Activated naive CD4-positive, alpha-beta T cell treated with anti-CD3 and anti-CD28 coated beads for 36 hours (primary cell): ENCODE data around the gene PDE3B. TPM values are rescaled to one million over a fixed set of nuclear protein-coding genes. Genes with fewer than 3 reads are reported as not detected.
"Not testable (repeated sequence)": the region's sequence is repeated elsewhere in the genome, so short reads cannot be mapped to it uniquely, and the experiment has no call there.

Experiments
- CTCF ChIA-PET: fragments of 350-600 bp; sonication (Branson Sonifier 250); formaldehyde crosslinking; loops from one replicate; lab custom pipeline; 2021; ENCODE audit warnings: antibody characterized with exemption; lab: Charles Lee
- DNase-seq: peaks from one replicate; pipeline ENCODE4 v3.0.0-alpha.2; 2020
- H3K27ac Mint-ChIP-seq: one replicate; pipeline ENCODE4 v1.8.0; 2021; ENCODE audit warnings: mild to moderate bottlenecking, mixed read lengths
- H3K27me3 Mint-ChIP-seq: one replicate; pipeline ENCODE4 v1.8.0; 2021; ENCODE audit warnings: low read depth, mixed read lengths
- H3K36me3 Mint-ChIP-seq: one replicate; pipeline ENCODE4 v1.8.0; 2021; ENCODE audit warnings: low read depth, mixed read lengths
- H3K4me1 Mint-ChIP-seq: one replicate; pipeline ENCODE4 v1.8.0; 2021; ENCODE audit warnings: low read depth, mixed read lengths
- H3K4me3 Mint-ChIP-seq: one replicate; pipeline ENCODE4 v1.8.0; 2021; ENCODE audit warnings: mild to moderate bottlenecking, moderate library complexity, mixed read lengths
- H3K9me3 Mint-ChIP-seq: one replicate; pipeline ENCODE4 v1.8.0; 2021; ENCODE audit warnings: mixed read lengths
- intact Hi-C: fragments of 100-400 bp; cut with micrococcal nuclease; formaldehyde crosslinking; loops from one replicate; pipeline ENCODE4 v1.15.1; 2023
- total RNA-seq, 2 experiments: library from RNA; stranded (reverse); gene quantifications; one replicate each; pipeline ENCODE4 v1.2.3, GENCODE V29; 2021

PDE3B gene
- total RNA-seq, 2 experiments from 2014 or later = 16.5 to 17.4 TPM

GRCh38 chr11:14756349-14756748, 112.7 kb downstream of the PDE3B start:
- peaks cover 50% of the 10 kb centered on the region for H3K4me1 Mint-ChIP-seq
- H3K27me3 Mint-ChIP-seq = no peaks in the 10 kb centered on the region
- no peak overlapping the region for H3K27ac Mint-ChIP-seq
- H3K36me3 Mint-ChIP-seq = peaks cover 1% of the 10 kb centered on the region
- DNase-seq = no peak
- no peak overlapping the region for H3K4me3 Mint-ChIP-seq
- CTCF ChIA-PET = interaction anchor here (0.7 kb wide), 1 partner anchor 12 kb away, joined by 3 read pairs; no protein-coding TSS in a partner anchor
- intact Hi-C loops = no loop called here
- no peaks in the 10 kb centered on the region for H3K9me3 Mint-ChIP-seq

- DNase-seq, H3K9me3 Mint-ChIP-seq, H3K27me3 Mint-ChIP-seq, H3K36me3 Mint-ChIP-seq: not testable (repeated sequence)
- CTCF ChIA-PET = interaction anchor here (0.6 to 1.1 kb wide), 2 partner anchors 12 to 84 kb away, joined by 3 read pairs; no protein-coding TSS in a partner anchor
- intact Hi-C loops = loop anchor here (10.0 kb wide), 1 partner anchor 385 kb away; no protein-coding TSS in a partner anchor
- H3K4me1 Mint-ChIP-seq = peaks cover 38% of the 10 kb centered on the region
- peak overlapping the region; percentile 80 for H3K27ac Mint-ChIP-seq
- peak overlapping the region; percentile 68 for H3K4me3 Mint-ChIP-seq
Measured at GRCh38 chr11:14759300-14760012, 115.9 kb downstream of the PDE3B start.

GRCh38 chr11:14764179-14764578, 120.6 kb downstream of the PDE3B start:
- Mint-ChIP-seq H3K4me1 (peaks cover 45% of the 10 kb centered on the region), H3K9me3 (no peaks in the 10 kb centered on the region), H3K4me3 (no peak overlapping the region), H3K27me3 (no peaks in the 10 kb centered on the region), H3K36me3 (no peaks in the 10 kb centered on the region), H3K27ac (no peak overlapping the region)
- DNase-seq = no peak
- CTCF ChIA-PET = interaction anchor here (0.6 to 3.6 kb wide), 3 partner anchors 10 to 144 kb away, joined by 3 to 11 read pairs (median 5); no protein-coding TSS in a partner anchor
- intact Hi-C loops = loop anchor here (1.0 to 10.0 kb wide), 3 partner anchors 186 to 389 kb away; no protein-coding TSS in a partner anchor

- CTCF ChIA-PET = interaction anchor here (0.6 to 3.6 kb wide), 9 partner anchors 9 to 228 kb away, joined by 3 to 11 read pairs (median 3); no protein-coding TSS in a partner anchor
- intact Hi-C loops = loop anchor here (1.0 to 10.0 kb wide), 9 partner anchors 120 to 898 kb away; partner anchors contain the start of gene PSMA1
- Mint-ChIP-seq H3K4me1 (peaks cover 45% of the 10 kb centered on the region), H3K4me3 (peak overlapping the region; percentile 41), H3K27me3 (no peaks in the 10 kb centered on the region), H3K27ac (no peak overlapping the region), H3K36me3 (no peaks in the 10 kb centered on the region), H3K9me3 (no peaks in the 10 kb centered on the region)
- DNase-seq = peak; percentile 58
Measured at GRCh38 chr11:14764579-14765527, 121.2 kb downstream of the PDE3B start.

- intact Hi-C loops = loop anchor here (5.0 to 10.0 kb wide), 3 partner anchors 392 to 899 kb away; no protein-coding TSS in a partner anchor
- no peak for DNase-seq
- H3K27me3 Mint-ChIP-seq = no peaks in the 10 kb centered on the region
- H3K4me3 Mint-ChIP-seq = no peak overlapping the region
- CTCF ChIA-PET = interaction anchor here (0.5 to 3.6 kb wide), 3 partner anchors 13 to 230 kb away, joined by 3 to 11 read pairs (median 6); no protein-coding TSS in a partner anchor
- peaks cover 47% of the 10 kb centered on the region for H3K4me1 Mint-ChIP-seq
- no peaks in the 10 kb centered on the region for H3K9me3 Mint-ChIP-seq
- H3K27ac Mint-ChIP-seq = no peak overlapping the region
- H3K36me3 Mint-ChIP-seq = no peaks in the 10 kb centered on the region
Measured at GRCh38 chr11:14766585-14766984, 123.0 kb downstream of the PDE3B start.

GRCh38 chr11:14768526-14769188, 125.1 kb downstream of the PDE3B start:
- peaks cover 49% of the 10 kb centered on the region for H3K4me1 Mint-ChIP-seq
- intact Hi-C loops = loop anchor here (5.0 to 10.0 kb wide), 3 partner anchors 394 to 901 kb away; no protein-coding TSS in a partner anchor
- peak overlapping the region; percentile 78 for H3K27ac Mint-ChIP-seq
- H3K36me3 Mint-ChIP-seq = no peaks in the 10 kb centered on the region
- no peaks in the 10 kb centered on the region for H3K9me3 Mint-ChIP-seq
- DNase-seq = peak; percentile 35
- no peaks in the 10 kb centered on the region for H3K27me3 Mint-ChIP-seq
- CTCF ChIA-PET = interaction anchor here (0.9 to 1.1 kb wide), 4 partner anchors 9 to 139 kb away, joined by 3 read pairs; no protein-coding TSS in a partner anchor
- peak overlapping the region; percentile 26 for H3K4me3 Mint-ChIP-seq

- DNase-seq = peak; percentile 41
- Mint-ChIP-seq H3K27me3 (no peaks in the 10 kb centered on the region), H3K36me3 (peaks cover 20% of the 10 kb centered on the region), H3K4me1 (peaks cover 55% of the 10 kb centered on the region), H3K9me3 (peaks cover 2% of the 10 kb centered on the region), H3K4me3 (no peak overlapping the region), H3K27ac (peak overlapping the region; percentile 28)
- intact Hi-C loops = loop anchor here (1.0 kb wide), 1 partner anchor 236 kb away; no protein-coding TSS in a partner anchor
- CTCF ChIA-PET = interaction anchor here (0.9 to 2.1 kb wide), 7 partner anchors 9 to 139 kb away, joined by 3 to 5 read pairs (median 4); no protein-coding TSS in a partner anchor
Measured at GRCh38 chr11:14773755-14774154, 130.2 kb downstream of the PDE3B start.

GRCh38 chr11:14774721-14775120, 131.1 kb downstream of the PDE3B start:
- Mint-ChIP-seq H3K27ac (no peak overlapping the region), H3K9me3 (peaks cover 2% of the 10 kb centered on the region), H3K36me3 (peaks cover 21% of the 10 kb centered on the region), H3K4me3 (no peak overlapping the region), H3K4me1 (peaks cover 57% of the 10 kb centered on the region), H3K27me3 (no peaks in the 10 kb centered on the region)
- CTCF ChIA-PET = interaction anchor here (2.1 kb wide), 1 partner anchor 130 kb away, joined by 4 read pairs; no protein-coding TSS in a partner anchor
- intact Hi-C loops = no loop called here
- no peak for DNase-seq

- CTCF ChIA-PET = no interaction called here
- Mint-ChIP-seq H3K27ac (no peak overlapping the region), H3K4me3 (no peak overlapping the region), H3K9me3 (peaks cover 2% of the 10 kb centered on the region), H3K27me3 (no peaks in the 10 kb centered on the region), H3K4me1 (peaks cover 56% of the 10 kb centered on the region), H3K36me3 (peaks cover 21% of the 10 kb centered on the region)
- DNase-seq = no peak
- intact Hi-C loops = no loop called here
Measured at GRCh38 chr11:14775897-14776296, 132.3 kb downstream of the PDE3B start.

GRCh38 chr11:14778460-14778859, 134.9 kb downstream of the PDE3B start:
- intact Hi-C loops, H3K27ac Mint-ChIP-seq, H3K27me3 Mint-ChIP-seq, H3K4me3 Mint-ChIP-seq: not testable (repeated sequence)
- Mint-ChIP-seq H3K4me1 (peaks cover 53% of the 10 kb centered on the region), H3K9me3 (peaks cover 11% of the 10 kb centered on the region), H3K36me3 (peaks cover 30% of the 10 kb centered on the region)
- CTCF ChIA-PET = interaction anchor here (0.6 to 1.0 kb wide), 2 partner anchors 10 to 47 kb away, joined by 3 read pairs; no protein-coding TSS in a partner anchor
- DNase-seq = peak; percentile 48

GRCh38 chr11:14783788-14784187, 140.2 kb downstream of the PDE3B start:
- intact Hi-C loops = no loop called here
- CTCF ChIA-PET = interaction anchor here (0.7 kb wide), 1 partner anchor 13 kb away, joined by 3 read pairs; no protein-coding TSS in a partner anchor
- Mint-ChIP-seq H3K27me3 (no peaks in the 10 kb centered on the region), H3K36me3 (peaks cover 17% of the 10 kb centered on the region), H3K9me3 (peaks cover 17% of the 10 kb centered on the region), H3K27ac (no peak overlapping the region), H3K4me1 (peaks cover 36% of the 10 kb centered on the region), H3K4me3 (no peak overlapping the region)
- DNase-seq = no peak
